HepG2 (cell line): ENCODE measurements around the gene ABCA13.

Source experiments
- ATM ChIP-seq: fragments of 450-650 bp; IDR thresholded peaks from 2 replicates; pipeline ENCODE4 v1.7.1; 2017; ENCODE audit warnings: mild to moderate bottlenecking, borderline replicate concordance
- MTA3 ChIP-seq: sonication (generic); formaldehyde crosslinking; IDR thresholded peaks from 2 replicates; pipeline ENCODE4 v1.4.0; 2020; ENCODE audit warnings: missing genetic modification reagents
- ZNF572 ChIP-seq: sonication (generic); formaldehyde crosslinking; IDR thresholded peaks from 2 replicates; pipeline ENCODE4 v1.5.1; 2020; ENCODE audit warnings: mild to moderate bottlenecking, missing genetic modification reagents
- TF ChIP-seq, protein P1 (sequence below): sonication (generic); formaldehyde crosslinking; IDR thresholded peaks from 2 replicates; pipeline ENCODE4 v1.4.0; 2020; ENCODE audit warnings: low read depth, mild to moderate bottlenecking, missing genetic modification reagents
- TF ChIP-seq, protein P2 (sequence below): sonication (generic); formaldehyde crosslinking; IDR thresholded peaks from 2 replicates; pipeline ENCODE4 v1.8.1; 2022; ENCODE audit warnings: low read depth, mild to moderate bottlenecking, missing genetic modification reagents
- TF ChIP-seq, protein P3 (sequence below): sonication (generic); formaldehyde crosslinking; IDR thresholded peaks from 2 replicates; pipeline ENCODE4 v1.5.0; 2020; ENCODE audit warnings: mild to moderate bottlenecking, missing genetic modification reagents, moderate library complexity

DNA sequence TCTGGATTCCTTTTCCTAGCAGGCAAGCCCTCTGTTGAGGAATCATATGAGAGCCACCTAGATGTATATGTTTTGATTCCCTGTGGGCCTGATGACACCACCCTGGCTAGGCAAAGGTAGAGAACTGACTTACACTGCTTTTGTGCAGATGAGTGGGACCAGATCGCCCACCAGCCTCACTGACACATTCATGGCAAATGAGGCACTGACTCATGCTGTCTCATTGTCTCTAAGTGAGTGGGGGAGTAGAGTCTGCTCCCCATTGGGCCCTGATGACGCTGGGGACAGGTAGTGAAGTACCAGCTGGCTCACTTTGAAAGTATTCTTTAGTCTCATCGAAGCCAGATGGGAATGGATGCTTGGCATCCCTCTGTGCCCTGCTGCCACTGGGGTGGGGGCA, 326.3 kb downstream of the ABCA13 start:
- TF ChIP-seq MTA3 (CRISPR knock-in tag) = no peak
- TF ChIP-seq, protein P1, sequence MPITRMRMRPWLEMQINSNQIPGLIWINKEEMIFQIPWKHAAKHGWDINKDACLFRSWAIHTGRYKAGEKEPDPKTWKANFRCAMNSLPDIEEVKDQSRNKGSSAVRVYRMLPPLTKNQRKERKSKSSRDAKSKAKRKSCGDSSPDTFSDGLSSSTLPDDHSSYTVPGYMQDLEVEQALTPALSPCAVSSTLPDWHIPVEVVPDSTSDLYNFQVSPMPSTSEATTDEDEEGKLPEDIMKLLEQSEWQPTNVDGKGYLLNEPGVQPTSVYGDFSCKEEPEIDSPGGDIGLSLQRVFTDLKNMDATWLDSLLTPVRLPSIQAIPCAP (CRISPR knock-in tag) = no peak
- TF ChIP-seq ZNF572 = no peak
- TF ChIP-seq, protein P2, sequence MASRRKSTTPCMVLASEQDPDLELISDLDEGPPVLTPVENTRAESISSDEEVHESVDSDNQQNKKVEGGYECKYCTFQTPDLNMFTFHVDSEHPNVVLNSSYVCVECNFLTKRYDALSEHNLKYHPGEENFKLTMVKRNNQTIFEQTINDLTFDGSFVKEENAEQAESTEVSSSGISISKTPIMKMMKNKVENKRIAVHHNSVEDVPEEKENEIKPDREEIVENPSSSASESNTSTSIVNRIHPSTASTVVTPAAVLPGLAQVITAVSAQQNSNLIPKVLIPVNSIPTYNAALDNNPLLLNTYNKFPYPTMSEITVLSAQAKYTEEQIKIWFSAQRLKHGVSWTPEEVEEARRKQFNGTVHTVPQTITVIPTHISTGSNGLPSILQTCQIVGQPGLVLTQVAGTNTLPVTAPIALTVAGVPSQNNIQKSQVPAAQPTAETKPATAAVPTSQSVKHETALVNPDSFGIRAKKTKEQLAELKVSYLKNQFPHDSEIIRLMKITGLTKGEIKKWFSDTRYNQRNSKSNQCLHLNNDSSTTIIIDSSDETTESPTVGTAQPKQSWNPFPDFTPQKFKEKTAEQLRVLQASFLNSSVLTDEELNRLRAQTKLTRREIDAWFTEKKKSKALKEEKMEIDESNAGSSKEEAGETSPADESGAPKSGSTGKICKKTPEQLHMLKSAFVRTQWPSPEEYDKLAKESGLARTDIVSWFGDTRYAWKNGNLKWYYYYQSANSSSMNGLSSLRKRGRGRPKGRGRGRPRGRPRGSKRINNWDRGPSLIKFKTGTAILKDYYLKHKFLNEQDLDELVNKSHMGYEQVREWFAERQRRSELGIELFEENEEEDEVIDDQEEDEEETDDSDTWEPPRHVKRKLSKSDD = no peak
- TF ChIP-seq, protein P3, sequence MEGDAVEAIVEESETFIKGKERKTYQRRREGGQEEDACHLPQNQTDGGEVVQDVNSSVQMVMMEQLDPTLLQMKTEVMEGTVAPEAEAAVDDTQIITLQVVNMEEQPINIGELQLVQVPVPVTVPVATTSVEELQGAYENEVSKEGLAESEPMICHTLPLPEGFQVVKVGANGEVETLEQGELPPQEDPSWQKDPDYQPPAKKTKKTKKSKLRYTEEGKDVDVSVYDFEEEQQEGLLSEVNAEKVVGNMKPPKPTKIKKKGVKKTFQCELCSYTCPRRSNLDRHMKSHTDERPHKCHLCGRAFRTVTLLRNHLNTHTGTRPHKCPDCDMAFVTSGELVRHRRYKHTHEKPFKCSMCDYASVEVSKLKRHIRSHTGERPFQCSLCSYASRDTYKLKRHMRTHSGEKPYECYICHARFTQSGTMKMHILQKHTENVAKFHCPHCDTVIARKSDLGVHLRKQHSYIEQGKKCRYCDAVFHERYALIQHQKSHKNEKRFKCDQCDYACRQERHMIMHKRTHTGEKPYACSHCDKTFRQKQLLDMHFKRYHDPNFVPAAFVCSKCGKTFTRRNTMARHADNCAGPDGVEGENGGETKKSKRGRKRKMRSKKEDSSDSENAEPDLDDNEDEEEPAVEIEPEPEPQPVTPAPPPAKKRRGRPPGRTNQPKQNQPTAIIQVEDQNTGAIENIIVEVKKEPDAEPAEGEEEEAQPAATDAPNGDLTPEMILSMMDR = no peak
- TF ChIP-seq ATM = no peak
